ENCODE measurements around the gene PROSER2.

- TF ChIP-seq CTCF (IDR thresholded peaks at IDR 0.05) (no peak), POLR2A (IDR thresholded peaks at IDR 0.05) (no peak)
Measured at GRCh38 chr10:11875494-11876281, 52.5 kb downstream of the PROSER2 start.

Data from Peyer's patch (tissue), 4 donors.